Body of pancreas (tissue), 4 donors: ENCODE measurements around the gene NSFL1C.

Experiments
- POLR2A ChIP-seq, 3 donors: fragments of 450-650 bp; IDR thresholded peaks; one replicate each; pipeline ENCODE4 v1.6.1; 2016; ENCODE audit warnings: antibody characterized with exemption in 3 of 3, mild to moderate bottlenecking in 2 of 3
- TF ChIP-seq, protein P1 (sequence below), 7 experiments: fragments of 450-650 bp in 4 of 7; fragments of 200-600 bp in 3 of 7; sonication (generic) in 3 of 7; IDR thresholded peaks; one replicate each; pipeline ENCODE4 v1.5.1; 2016 to 2019; ENCODE audit warnings: antibody characterized with exemption in 7 of 7

- TF ChIP-seq, protein P1, sequence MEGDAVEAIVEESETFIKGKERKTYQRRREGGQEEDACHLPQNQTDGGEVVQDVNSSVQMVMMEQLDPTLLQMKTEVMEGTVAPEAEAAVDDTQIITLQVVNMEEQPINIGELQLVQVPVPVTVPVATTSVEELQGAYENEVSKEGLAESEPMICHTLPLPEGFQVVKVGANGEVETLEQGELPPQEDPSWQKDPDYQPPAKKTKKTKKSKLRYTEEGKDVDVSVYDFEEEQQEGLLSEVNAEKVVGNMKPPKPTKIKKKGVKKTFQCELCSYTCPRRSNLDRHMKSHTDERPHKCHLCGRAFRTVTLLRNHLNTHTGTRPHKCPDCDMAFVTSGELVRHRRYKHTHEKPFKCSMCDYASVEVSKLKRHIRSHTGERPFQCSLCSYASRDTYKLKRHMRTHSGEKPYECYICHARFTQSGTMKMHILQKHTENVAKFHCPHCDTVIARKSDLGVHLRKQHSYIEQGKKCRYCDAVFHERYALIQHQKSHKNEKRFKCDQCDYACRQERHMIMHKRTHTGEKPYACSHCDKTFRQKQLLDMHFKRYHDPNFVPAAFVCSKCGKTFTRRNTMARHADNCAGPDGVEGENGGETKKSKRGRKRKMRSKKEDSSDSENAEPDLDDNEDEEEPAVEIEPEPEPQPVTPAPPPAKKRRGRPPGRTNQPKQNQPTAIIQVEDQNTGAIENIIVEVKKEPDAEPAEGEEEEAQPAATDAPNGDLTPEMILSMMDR (IDR thresholded peaks at IDR 0.05) = no peak
- no peak for TF ChIP-seq POLR2A (IDR thresholded peaks at IDR 0.05)
Observed at GRCh38 chr20:1499528-1500420, 33.1 kb upstream of the NSFL1C start.
